ENCODE data around the gene NFIA. TPM values are rescaled to one million over a fixed set of nuclear protein-coding genes. Genes with fewer than 3 reads are reported as not detected.

The NFIA gene
- total RNA-seq, 1 experiment from 2014 or later = 4.6 TPM

- DNase-seq (ENCODE audit: low read depth) = no peak
Measured at GRCh38 chr1:61330571-61330970, 248.2 kb downstream of the NFIA start.

GRCh38 chr1:61332196-61332753 lies 249.9 kb downstream of the NFIA start:
- DNase-seq (ENCODE audit: low read depth) = no peak

GRCh38 chr1:61332796-61333195 lies 250.4 kb downstream of the NFIA start:
- no peak for DNase-seq (ENCODE audit: low read depth)

GRCh38 chr1:61334718-61335589 lies 252.6 kb downstream of the NFIA start:
- no peak for DNase-seq (ENCODE audit: low read depth)

GRCh38 chr1:61337037-61337436 lies 254.7 kb downstream of the NFIA start:
- DNase-seq (ENCODE audit: low read depth) = no peak

GRCh38 chr1:61337441-61337951 lies 255.1 kb downstream of the NFIA start:
- DNase-seq (ENCODE audit: low read depth) = no peak

GRCh38 chr1:61337981-61338848 lies 255.9 kb downstream of the NFIA start:
- DNase-seq (ENCODE audit: low read depth) = peak; percentile 97

GRCh38 chr1:61338899-61339298 lies 256.5 kb downstream of the NFIA start:
- DNase-seq (ENCODE audit: low read depth) = no peak

GRCh38 chr1:61341426-61341825 lies 259.1 kb downstream of the NFIA start:
- DNase-seq (ENCODE audit: low read depth) = no peak

- DNase-seq (ENCODE audit: low read depth) = no peak
Measured at GRCh38 chr1:61343734-61344420, 261.5 kb downstream of the NFIA start.

- DNase-seq (ENCODE audit: low read depth) = no peak
Measured at GRCh38 chr1:61344696-61345095, 262.3 kb downstream of the NFIA start.

- no peak for DNase-seq (ENCODE audit: low read depth)
Measured at GRCh38 chr1:61348025-61348665, 265.8 kb downstream of the NFIA start.

GRCh38 chr1:61352845-61353435 lies 270.6 kb downstream of the NFIA start:
- DNase-seq (ENCODE audit: low read depth) = no peak

- no peak for DNase-seq (ENCODE audit: low read depth)
Measured at GRCh38 chr1:61353797-61354406, 271.5 kb downstream of the NFIA start.

- no peak for DNase-seq (ENCODE audit: low read depth)
Measured at GRCh38 chr1:61356016-61356415, 273.7 kb downstream of the NFIA start.

- DNase-seq (ENCODE audit: low read depth) = no peak
Measured at GRCh38 chr1:61356995-61357394, 274.6 kb downstream of the NFIA start.

- DNase-seq (ENCODE audit: low read depth) = no peak
Measured at GRCh38 chr1:61357539-61357938, 275.2 kb downstream of the NFIA start.

- no peak for DNase-seq (ENCODE audit: low read depth)
Measured at GRCh38 chr1:61358770-61359455, 276.6 kb downstream of the NFIA start.

GRCh38 chr1:61361931-61362330 lies 279.6 kb downstream of the NFIA start:
- no peak for DNase-seq (ENCODE audit: low read depth)
